BJ (cell line): ENCODE data around the gene CBL. TPM values are rescaled to one million over a fixed set of nuclear protein-coding genes. Genes with fewer than 3 reads are reported as not detected.
A peak's percentile ranks its signal among the peaks of the same experiment; 100 is the strongest.

Experiments used
- CTCF ChIA-PET: fragments of 350-600 bp; formaldehyde crosslinking; extraction: SDS; loops from one replicate; lab custom pipeline; 2021; ENCODE audit warnings: antibody characterized with exemption, inconsistent platforms; lab: Yijun Ruan, JAX
- POLR2A ChIA-PET: fragments of 300-600 bp; sonication (Branson Sonifier 250); formaldehyde crosslinking; extraction: SDS; loops from one replicate; lab custom pipeline; 2021; ENCODE audit warnings: antibody characterized with exemption; lab: Charles Lee
- DNase-seq: peaks from one replicate; pipeline ENCODE4 v3.0.0-alpha.2; 2011; ENCODE audit warnings: low read depth
- H3K27me3 ChIP-seq: 2 replicates; pipeline ENCODE4 v1.6.0; 2011; ENCODE audit warnings: low read length; ENCODE audit not compliant: control insufficient read depth, insufficient read depth
- H3K36me3 ChIP-seq: 2 replicates; pipeline ENCODE4 v1.5.1; 2011; ENCODE audit warnings: low read length; ENCODE audit not compliant: control insufficient read depth, insufficient read depth
- H3K4me3 ChIP-seq: 2 replicates; pipeline ENCODE4 v1.5.1; 2011; ENCODE audit warnings: low read depth, mild to moderate bottlenecking, control low read depth, low read length
- polyA plus RNA-seq: library from polyadenylated mRNA; depleted of rRNA; stranded (reverse); fragments of >200 nt; gene quantifications from 2 replicates; pipeline ENCODE4 v1.2.3, GENCODE V29; 2011
- TF ChIP-seq, protein P1 (sequence below): IDR thresholded peaks from 2 replicates; pipeline ENCODE4 v1.5.1; 2011; ENCODE audit warnings: low read depth, mild to moderate bottlenecking, control low read depth, inconsistent platforms, low read length, moderate library complexity; ENCODE audit not compliant: insufficient read depth

CBL gene
- polyA plus RNA-seq, 1 experiment = 9.3 TPM

DNA sequence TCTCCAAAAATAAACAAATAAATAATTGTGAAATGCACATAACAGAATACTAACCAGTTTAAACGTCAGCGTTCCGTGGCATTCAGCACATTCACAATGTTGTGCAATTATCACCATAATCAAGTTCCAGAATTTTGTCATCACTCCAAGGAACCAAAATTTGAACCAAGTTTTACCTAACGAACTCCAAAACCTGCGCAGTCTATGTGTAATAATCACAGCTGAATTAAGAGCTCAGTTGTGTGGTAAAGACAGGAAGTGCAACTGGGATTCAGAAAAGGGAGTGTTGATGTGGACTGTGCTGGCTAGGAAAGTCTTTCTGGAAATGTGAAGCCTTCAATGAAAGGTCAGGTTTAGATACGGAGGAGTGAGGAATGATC, 116.2 kb downstream of the CBL start:
- CTCF ChIA-PET = interaction anchor here (0.6 to 8.7 kb wide), 18 partner anchors 8 to 328 kb away, joined by 3 to 146 read pairs (median 7); partner anchors contain the start of genes C1QTNF5, CBL, RNF26 and VPS11
- no peak overlapping the region for H3K4me3 ChIP-seq
- no peak for DNase-seq
- POLR2A ChIA-PET = no interaction called here
- no peaks in the 10 kb centered on the region for H3K36me3 ChIP-seq
- TF ChIP-seq, protein P1, sequence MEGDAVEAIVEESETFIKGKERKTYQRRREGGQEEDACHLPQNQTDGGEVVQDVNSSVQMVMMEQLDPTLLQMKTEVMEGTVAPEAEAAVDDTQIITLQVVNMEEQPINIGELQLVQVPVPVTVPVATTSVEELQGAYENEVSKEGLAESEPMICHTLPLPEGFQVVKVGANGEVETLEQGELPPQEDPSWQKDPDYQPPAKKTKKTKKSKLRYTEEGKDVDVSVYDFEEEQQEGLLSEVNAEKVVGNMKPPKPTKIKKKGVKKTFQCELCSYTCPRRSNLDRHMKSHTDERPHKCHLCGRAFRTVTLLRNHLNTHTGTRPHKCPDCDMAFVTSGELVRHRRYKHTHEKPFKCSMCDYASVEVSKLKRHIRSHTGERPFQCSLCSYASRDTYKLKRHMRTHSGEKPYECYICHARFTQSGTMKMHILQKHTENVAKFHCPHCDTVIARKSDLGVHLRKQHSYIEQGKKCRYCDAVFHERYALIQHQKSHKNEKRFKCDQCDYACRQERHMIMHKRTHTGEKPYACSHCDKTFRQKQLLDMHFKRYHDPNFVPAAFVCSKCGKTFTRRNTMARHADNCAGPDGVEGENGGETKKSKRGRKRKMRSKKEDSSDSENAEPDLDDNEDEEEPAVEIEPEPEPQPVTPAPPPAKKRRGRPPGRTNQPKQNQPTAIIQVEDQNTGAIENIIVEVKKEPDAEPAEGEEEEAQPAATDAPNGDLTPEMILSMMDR = no peak
- no peaks in the 10 kb centered on the region for H3K27me3 ChIP-seq

DNA sequence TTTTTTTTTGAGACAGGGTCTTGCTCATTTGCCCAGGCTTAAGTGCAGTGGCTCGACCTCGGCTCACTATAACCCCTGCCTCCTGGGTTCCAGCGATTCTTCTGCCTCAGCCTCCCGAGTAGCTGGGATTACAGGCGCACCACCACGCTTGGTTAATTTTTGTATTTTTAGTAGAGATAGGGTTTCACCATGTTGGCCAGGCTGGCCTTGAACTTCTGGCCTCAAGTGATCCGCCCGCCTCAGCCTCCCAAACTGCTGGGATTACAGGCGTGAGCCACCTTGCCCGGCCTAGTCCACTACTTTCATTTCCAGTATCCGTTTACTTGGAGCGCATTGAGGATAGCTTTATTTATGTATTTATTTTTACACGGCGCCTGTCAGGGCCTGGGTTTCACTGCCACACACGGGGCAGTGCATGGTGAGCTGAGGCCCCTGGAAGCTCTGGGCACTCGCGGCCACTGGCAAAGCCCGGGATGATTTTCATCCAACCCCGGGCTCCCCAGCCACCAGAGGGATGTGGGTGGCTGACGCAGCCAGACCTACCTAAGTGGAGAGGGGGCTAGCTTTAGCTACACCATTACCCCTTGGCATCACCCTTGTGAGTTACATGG, 116.9 kb downstream of the CBL start:
- TF ChIP-seq, protein P1 = no peak
- Histone ChIP-seq H3K27me3 (no peaks in the 10 kb centered on the region), H3K4me3 (no peak overlapping the region), H3K36me3 (no peaks in the 10 kb centered on the region)
- no peak for DNase-seq
- ChIA-PET CTCF (interaction anchor here (0.6 to 8.7 kb wide), 33 partner anchors 9 to 329 kb away, joined by 3 to 146 read pairs (median 5); partner anchors contain the start of genes C1QTNF5, CBL, DPAGT1 and RNF26), POLR2A (no interaction called here)

DNA sequence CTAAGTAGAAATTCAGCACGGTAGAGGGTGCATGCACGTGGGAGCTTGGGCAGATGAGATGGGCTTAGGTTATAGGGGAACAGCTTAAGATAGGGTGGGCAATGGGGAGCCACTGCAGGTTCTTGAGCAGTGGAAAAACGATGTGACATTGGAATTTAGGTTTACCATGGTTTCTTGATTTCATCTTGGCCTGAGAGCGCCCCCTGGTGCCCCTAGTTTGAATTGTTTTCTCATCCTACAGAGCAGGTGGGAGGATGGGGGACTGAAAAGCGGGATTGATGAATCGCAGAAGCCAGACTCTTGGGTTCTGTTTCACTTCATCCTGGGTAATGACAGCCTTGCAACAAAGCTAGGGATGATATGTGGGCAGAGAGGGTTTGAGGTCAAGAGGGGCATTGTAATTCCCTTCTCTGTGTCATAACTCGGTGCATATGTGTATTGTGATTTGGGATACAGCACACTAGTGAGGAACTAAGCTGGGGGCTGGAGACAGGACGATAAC, 117.4 kb downstream of the CBL start:
- POLR2A ChIA-PET = no interaction called here
- Histone ChIP-seq H3K27me3 (no peaks in the 10 kb centered on the region), H3K36me3 (no peaks in the 10 kb centered on the region), H3K4me3 (no peak overlapping the region)
- TF ChIP-seq, protein P1 = peak; percentile 81
- DNase-seq = no peak
- CTCF ChIA-PET = interaction anchor here (0.6 to 8.7 kb wide), 37 partner anchors 9 to 281 kb away, joined by 3 to 146 read pairs (median 4); partner anchors contain the start of genes C1QTNF5, CBL, DPAGT1 and RNF26

DNA sequence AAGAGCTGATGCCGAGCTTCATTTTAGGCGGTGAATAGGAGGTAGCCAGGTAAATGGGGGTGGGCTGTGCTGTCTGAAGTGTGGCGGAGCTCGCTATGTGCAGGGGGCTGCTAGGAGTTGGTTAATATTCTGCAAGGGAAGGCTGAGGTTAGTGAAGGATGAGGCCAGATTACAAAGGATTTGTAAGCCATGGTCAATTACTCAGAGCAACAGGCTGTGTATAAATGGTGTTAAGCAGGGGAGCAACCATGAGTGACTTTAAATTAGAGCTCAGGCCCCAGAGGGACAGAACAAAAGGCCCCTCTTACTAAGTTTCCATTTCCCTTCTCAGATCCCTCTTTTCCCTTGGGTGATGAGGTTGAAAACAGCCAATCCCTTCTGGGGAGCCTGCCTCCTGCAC, 118.0 kb downstream of the CBL start:
- H3K4me3 ChIP-seq = no peak overlapping the region
- H3K27me3 ChIP-seq = no peaks in the 10 kb centered on the region
- POLR2A ChIA-PET = no interaction called here
- no peaks in the 10 kb centered on the region for H3K36me3 ChIP-seq
- CTCF ChIA-PET = interaction anchor here (0.6 to 8.7 kb wide), 33 partner anchors 9 to 871 kb away, joined by 3 to 146 read pairs (median 4); partner anchors contain the start of genes C1QTNF5, CBL, DPAGT1 and HINFP
- no peak for DNase-seq
- TF ChIP-seq, protein P1 = no peak

DNA sequence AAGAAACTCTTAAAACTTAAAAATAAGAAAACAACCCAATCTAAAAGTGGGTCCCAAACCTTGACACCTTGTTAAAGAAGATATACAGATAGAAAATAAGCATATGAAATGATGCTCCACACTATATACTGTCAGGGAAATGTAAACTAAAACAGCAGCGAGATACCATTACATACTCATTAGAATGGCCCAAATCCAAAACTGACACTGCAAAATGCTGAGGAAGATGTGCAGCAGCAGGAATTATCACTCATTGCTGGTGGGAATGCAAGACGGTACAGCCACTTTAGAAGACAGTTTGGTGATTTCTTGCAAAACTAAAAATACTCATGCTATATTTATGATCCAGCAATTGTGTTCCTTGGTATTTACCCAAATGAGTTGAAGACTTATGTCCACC, 123.2 kb downstream of the CBL start:
- TF ChIP-seq, protein P1 = no peak
- H3K4me3 ChIP-seq = no peak overlapping the region
- H3K27me3 ChIP-seq = no peaks in the 10 kb centered on the region
- no peak for DNase-seq
- POLR2A ChIA-PET = no interaction called here
- CTCF ChIA-PET = interaction anchor here (1.2 kb wide), 1 partner anchor 44 kb away, joined by 3 read pairs; no protein-coding TSS in a partner anchor
- H3K36me3 ChIP-seq = no peaks in the 10 kb centered on the region
